Retinal pigment epithelial cell (primary cell): ENCODE results near the gene TMEM108.
A peak's percentile ranks its signal among the peaks of the same experiment; 100 is the strongest.

Source experiments
- DNase-seq: peaks from one replicate; pipeline ENCODE4 v3.0.0-alpha.2; 2010; ENCODE audit warnings: low read depth
- H3K4me3 ChIP-seq: 2 replicates; pipeline ENCODE4 v1.5.1; 2011; ENCODE audit warnings: mild to moderate bottlenecking, low read length, control low read depth, moderate library complexity
- TF ChIP-seq, protein P1 (sequence below): conservative IDR thresholded peaks from 2 replicates; pipeline ENCODE4 v1.5.1; 2011; ENCODE audit warnings: low read depth, low read length, control low read depth, inconsistent platforms

The TMEM108 gene

DNA sequence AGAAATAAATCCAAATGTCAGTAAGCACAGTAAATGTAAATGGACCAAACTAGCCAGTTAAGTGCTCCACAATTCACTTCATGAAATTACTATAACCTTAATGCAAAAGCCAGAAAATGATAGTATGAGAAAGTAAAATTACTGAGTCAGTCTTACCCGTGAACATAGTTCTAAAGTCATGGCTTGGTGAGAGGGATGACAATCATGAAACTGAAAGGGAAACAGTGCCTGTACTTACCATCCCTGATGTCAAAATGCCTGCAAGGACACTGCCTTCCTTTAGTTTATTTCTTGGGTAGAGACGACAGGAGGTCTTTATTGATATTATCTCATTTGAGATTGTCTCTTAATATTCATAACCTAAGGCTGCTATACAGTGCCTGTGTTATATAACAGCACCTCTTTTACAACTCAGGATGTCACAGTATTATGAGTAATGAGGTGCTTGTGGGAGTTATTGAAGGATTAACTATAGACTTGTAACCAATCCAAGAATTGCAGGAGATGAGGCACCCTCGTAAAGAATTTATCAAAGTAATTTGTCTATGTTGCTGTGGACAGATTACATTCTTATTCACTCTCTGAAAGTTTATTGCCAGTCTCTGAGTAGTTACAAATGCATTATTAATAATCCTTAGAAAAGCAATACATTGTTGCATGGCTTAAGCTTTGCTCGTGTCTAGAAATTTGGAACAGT lies 218.7 kb downstream of the TMEM108 start:
- no peak overlapping the region for H3K4me3 ChIP-seq
- DNase-seq: peak; percentile 59
- TF ChIP-seq, protein P1, sequence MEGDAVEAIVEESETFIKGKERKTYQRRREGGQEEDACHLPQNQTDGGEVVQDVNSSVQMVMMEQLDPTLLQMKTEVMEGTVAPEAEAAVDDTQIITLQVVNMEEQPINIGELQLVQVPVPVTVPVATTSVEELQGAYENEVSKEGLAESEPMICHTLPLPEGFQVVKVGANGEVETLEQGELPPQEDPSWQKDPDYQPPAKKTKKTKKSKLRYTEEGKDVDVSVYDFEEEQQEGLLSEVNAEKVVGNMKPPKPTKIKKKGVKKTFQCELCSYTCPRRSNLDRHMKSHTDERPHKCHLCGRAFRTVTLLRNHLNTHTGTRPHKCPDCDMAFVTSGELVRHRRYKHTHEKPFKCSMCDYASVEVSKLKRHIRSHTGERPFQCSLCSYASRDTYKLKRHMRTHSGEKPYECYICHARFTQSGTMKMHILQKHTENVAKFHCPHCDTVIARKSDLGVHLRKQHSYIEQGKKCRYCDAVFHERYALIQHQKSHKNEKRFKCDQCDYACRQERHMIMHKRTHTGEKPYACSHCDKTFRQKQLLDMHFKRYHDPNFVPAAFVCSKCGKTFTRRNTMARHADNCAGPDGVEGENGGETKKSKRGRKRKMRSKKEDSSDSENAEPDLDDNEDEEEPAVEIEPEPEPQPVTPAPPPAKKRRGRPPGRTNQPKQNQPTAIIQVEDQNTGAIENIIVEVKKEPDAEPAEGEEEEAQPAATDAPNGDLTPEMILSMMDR: no peak

DNA sequence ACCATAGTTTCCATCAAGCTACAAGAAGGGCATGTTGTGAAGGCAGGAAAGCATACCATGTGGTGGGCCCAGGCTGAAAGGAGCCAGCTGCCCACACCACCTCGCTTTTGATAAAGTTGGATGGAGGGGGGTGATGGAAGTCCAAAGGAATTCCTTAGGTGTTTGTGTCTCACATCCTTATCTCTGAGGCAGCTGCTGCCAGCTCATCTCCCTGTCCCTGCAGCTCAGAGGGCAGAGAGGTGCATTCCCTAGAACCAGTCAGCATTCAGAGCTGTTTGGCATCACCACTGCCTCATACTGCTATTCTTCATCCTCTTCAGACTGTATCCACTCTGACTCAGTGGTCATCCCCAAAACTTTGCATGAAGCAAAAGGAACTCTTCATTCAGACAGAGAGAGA lies 220.2 kb downstream of the TMEM108 start:
- DNase-seq: no peak
- TF ChIP-seq, protein P1: no peak
- H3K4me3 ChIP-seq: no peak overlapping the region

GRCh38 chr3:133259767-133260166 lies 221.6 kb downstream of the TMEM108 start:
- TF ChIP-seq, protein P1: no peak
- DNase-seq: no peak
- no peak overlapping the region for H3K4me3 ChIP-seq

- DNase-seq: no peak
- TF ChIP-seq, protein P1: no peak
These were observed 224.1 kb downstream of the TMEM108 start for GRCh38 chr3:133262333-133262732.

DNA sequence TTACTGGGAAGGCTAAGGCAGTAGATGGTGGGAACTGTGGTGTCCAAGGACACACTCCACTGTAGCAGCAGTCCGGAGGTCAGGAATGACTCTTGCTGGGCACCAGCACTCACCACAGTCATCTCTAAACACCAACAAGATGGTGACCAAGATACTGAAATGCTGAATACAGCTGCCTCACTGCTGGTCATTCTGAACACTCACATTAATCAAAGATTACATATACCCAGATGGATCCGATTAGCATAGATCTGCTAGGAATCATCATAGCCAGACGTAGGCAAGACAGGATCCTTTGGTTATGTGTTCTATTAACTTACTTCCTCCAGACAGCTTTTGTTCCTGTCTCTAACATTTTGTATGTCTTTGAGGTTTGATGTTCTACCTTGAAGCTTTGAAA lies 226.7 kb downstream of the TMEM108 start:
- TF ChIP-seq, protein P1: no peak
- no peak overlapping the region for H3K4me3 ChIP-seq
- no peak for DNase-seq

More at GRCh38 chr3:133262333-133262732, 224.1 kb downstream of the TMEM108 start:
- no peak overlapping the region for H3K4me3 ChIP-seq

DNA sequence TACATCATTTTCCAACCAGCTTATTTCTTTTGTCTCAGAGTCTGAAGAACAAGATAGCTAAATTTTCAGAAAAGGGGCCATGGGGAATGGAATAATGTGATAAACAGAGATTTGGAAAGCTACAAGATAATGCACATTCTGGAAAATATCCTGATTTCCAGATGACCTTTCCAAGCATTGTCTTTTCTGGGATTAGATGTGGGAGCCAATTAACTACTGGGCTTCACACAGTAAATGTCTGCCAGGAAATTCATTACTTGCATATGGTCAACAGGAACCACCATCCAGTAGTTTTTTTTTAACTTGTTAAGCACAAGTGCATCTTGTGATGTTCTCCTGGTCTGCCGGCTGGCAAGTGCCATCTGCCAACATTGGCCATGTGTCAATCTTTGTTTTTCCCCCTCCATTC lies 230.5 kb downstream of the TMEM108 start:
- no peak for DNase-seq
- H3K4me3 ChIP-seq: no peak overlapping the region
- TF ChIP-seq, protein P1: no peak

DNA sequence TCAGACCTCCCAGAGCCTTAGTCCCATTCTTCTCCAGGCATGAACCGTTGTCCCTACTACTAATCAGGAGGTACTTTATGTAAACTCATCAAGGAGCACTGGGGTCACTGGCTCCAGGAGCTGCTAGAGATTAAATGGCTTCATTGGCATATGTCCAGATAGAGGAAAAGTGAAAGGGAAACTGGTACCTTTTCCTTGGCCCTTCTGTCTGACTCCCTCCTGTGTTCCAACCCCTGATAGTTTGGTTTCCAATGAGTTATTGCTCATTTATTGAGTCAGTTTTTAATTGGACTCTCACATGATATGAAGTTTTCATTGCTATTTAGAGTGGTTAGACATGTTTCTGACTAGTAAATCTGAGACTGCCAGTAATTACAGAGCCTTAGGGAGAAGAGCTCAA lies 231.2 kb downstream of the TMEM108 start:
- DNase-seq: no peak
- TF ChIP-seq, protein P1: no peak
- H3K4me3 ChIP-seq: no peak overlapping the region
